Liver (tissue), 3 donors: ENCODE data around the gene RTN4R.

Experiments
- JUND ChIP-seq, 2 donors: IDR thresholded peaks; 2 replicates each; pipeline ENCODE4 v1.6.1; 2016; ENCODE audit warnings: antibody characterized with exemption in 2 of 2
- NR2F2 ChIP-seq: IDR thresholded peaks from 2 replicates; pipeline ENCODE4 v1.6.1; 2016; ENCODE audit warnings: antibody characterized with exemption
- RAD21 ChIP-seq, 2 donors: IDR thresholded peaks; 2 replicates each; pipeline ENCODE4 v1.6.1; 2016; ENCODE audit warnings: antibody characterized with exemption in 2 of 2, mild to moderate bottlenecking in 2 of 2
- TAF1 ChIP-seq: conservative IDR thresholded peaks from 2 replicates; pipeline ENCODE4 v1.6.1; 2016; ENCODE audit warnings: antibody characterized with exemption, mild to moderate bottlenecking
- YY1 ChIP-seq: IDR thresholded peaks from 2 replicates; pipeline ENCODE4 v1.6.1; 2016; ENCODE audit warnings: antibody characterized with exemption, mild to moderate bottlenecking
- TF ChIP-seq, protein P1 (sequence below): fragments of 150-350 bp; IDR thresholded peaks from 2 replicates; pipeline ENCODE4 v1.5.1; 2017; ENCODE audit warnings: improper control_type of control experiment, low read depth, low read length; ENCODE audit not compliant: missing input control
- TF ChIP-seq, protein P2 (sequence below): IDR thresholded peaks from 2 replicates; pipeline ENCODE4 v1.6.1; 2016; ENCODE audit warnings: antibody characterized with exemption
- TF ChIP-seq, protein P3 (sequence below): IDR thresholded peaks from 2 replicates; pipeline ENCODE4 v1.6.1; 2016; ENCODE audit warnings: antibody characterized with exemption, mild to moderate bottlenecking
- donor health status: healthy.
- donor health status: healthy.

DNA sequence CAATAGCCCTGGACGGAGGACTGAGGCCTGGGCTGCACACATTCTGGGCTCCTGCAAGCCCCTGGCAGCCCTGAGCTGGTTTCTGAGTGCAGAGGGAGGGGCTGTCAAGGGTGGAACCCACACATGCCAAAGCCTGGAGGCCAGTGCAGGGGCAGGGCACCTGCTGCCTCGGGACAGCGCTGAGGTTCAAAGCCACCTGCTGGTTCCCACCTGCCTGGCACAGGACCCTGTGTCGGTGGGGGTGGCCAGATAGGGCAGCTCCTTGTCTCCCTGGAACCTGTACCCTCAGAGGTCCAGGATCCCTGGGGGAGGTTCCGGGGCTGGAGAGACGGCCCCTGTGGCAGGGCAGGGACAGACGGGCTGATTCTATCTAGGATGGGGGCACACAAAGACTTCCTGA is 40.8 kb downstream of the RTN4R start:
- no peak for TF ChIP-seq TAF1
- no peak for TF ChIP-seq NR2F2
- no peak for TF ChIP-seq JUND (IDR thresholded peaks at IDR 0.05)
- TF ChIP-seq, protein P1, sequence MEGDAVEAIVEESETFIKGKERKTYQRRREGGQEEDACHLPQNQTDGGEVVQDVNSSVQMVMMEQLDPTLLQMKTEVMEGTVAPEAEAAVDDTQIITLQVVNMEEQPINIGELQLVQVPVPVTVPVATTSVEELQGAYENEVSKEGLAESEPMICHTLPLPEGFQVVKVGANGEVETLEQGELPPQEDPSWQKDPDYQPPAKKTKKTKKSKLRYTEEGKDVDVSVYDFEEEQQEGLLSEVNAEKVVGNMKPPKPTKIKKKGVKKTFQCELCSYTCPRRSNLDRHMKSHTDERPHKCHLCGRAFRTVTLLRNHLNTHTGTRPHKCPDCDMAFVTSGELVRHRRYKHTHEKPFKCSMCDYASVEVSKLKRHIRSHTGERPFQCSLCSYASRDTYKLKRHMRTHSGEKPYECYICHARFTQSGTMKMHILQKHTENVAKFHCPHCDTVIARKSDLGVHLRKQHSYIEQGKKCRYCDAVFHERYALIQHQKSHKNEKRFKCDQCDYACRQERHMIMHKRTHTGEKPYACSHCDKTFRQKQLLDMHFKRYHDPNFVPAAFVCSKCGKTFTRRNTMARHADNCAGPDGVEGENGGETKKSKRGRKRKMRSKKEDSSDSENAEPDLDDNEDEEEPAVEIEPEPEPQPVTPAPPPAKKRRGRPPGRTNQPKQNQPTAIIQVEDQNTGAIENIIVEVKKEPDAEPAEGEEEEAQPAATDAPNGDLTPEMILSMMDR, result no peak
- TF ChIP-seq, protein P2, sequence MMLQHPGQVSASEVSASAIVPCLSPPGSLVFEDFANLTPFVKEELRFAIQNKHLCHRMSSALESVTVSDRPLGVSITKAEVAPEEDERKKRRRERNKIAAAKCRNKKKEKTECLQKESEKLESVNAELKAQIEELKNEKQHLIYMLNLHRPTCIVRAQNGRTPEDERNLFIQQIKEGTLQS, result no peak
- no peak for TF ChIP-seq YY1
- TF ChIP-seq, protein P3, sequence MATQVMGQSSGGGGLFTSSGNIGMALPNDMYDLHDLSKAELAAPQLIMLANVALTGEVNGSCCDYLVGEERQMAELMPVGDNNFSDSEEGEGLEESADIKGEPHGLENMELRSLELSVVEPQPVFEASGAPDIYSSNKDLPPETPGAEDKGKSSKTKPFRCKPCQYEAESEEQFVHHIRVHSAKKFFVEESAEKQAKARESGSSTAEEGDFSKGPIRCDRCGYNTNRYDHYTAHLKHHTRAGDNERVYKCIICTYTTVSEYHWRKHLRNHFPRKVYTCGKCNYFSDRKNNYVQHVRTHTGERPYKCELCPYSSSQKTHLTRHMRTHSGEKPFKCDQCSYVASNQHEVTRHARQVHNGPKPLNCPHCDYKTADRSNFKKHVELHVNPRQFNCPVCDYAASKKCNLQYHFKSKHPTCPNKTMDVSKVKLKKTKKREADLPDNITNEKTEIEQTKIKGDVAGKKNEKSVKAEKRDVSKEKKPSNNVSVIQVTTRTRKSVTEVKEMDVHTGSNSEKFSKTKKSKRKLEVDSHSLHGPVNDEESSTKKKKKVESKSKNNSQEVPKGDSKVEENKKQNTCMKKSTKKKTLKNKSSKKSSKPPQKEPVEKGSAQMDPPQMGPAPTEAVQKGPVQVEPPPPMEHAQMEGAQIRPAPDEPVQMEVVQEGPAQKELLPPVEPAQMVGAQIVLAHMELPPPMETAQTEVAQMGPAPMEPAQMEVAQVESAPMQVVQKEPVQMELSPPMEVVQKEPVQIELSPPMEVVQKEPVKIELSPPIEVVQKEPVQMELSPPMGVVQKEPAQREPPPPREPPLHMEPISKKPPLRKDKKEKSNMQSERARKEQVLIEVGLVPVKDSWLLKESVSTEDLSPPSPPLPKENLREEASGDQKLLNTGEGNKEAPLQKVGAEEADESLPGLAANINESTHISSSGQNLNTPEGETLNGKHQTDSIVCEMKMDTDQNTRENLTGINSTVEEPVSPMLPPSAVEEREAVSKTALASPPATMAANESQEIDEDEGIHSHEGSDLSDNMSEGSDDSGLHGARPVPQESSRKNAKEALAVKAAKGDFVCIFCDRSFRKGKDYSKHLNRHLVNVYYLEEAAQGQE, result no peak
- no peak for TF ChIP-seq RAD21 (IDR thresholded peaks at IDR 0.05)
